Measurements from ENCODE around the gene JOSD1.
"Not testable (repeated sequence)": the region's sequence is repeated elsewhere in the genome, so short reads cannot be mapped to it uniquely, and the experiment has no call there.

The JOSD1 gene

DNA sequence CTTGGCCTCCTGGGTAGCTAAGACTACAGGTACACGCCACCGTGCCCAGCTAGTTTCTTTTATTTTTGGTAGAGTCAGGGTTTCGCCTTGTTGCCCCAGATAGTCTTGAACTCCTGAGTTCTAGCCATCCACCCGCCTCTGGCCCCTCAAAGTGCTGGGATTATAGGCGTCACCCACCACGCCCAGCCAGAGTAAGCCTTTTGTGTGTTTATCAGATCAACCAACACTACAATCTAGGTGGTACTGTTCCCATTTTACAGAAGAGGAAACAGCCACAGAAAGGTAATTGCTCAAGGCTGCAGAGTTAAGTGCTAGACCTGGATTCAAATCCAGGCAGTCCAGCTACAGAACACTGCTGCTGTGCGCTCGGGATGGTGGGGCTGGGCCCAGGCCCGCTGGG is 15.8 kb downstream of the JOSD1 start:
- DNase-seq (ENCODE audit: low spot score) = no peak

DNA sequence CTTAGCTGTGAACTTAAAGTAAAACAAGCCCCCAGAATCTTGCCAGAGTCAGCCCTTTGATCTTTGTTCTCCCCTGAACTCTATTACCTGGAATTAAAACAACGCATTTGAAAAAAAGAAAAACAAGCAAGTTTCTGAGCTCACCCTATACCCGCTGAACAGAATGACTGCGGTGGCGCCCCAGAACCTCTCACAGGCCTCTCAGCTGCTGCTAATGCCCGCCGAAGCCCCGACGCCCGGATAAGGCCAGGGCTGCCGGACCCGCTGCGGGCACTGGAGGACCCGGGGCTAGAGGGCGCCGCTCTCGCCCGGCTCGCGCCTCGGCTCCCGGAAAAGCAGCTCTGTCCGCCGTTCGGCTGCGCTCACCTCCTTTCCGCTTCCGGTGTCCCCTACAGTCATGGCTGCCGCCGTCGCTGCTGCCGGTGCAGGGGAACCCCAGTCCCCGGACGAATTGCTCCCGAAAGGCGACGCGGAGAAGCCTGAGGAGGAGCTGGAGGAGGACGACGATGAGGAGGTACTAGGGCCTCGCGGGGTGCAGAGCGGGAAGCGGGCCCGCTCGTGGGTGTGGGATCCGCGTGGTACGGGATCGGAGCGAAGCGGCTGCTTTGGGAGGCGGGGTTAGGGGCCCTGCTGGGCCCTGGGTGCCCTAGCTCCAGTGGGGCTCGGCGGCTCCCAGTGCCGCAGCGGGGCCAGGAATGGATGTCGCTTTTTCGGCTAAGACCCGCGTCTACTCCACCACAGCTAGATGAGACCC is 19.0 kb downstream of the JOSD1 start, which contains the start of gene TOMM22:
TOMM22 (plus strand) TSS at position 376 of the 754 bp plus-strand sequence; CDS start at position 398, 22 bp downstream.
- peak; percentile 97 for DNase-seq (ENCODE audit: low spot score)

DNA sequence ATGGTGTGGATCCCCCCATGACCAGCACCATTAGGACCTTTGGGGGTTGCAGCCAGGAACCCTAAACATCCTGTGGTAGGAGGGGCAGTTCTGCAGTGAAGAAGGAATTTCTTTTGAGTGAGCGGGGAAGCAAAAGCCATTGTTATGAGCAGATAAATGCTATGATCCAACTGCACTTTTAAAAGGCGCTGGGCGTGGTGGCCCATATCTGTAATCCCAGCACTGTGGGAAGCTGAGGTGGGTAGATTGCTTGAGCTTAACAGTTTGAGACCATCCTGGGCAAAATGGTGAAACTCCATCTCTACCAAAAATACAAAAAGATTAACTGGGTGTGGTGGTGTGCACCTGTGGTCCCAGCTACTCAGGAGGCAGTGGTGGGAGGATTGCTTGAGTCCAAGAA is 24.9 kb downstream of the JOSD1 start:
- no peak for DNase-seq (ENCODE audit: low spot score)

DNA sequence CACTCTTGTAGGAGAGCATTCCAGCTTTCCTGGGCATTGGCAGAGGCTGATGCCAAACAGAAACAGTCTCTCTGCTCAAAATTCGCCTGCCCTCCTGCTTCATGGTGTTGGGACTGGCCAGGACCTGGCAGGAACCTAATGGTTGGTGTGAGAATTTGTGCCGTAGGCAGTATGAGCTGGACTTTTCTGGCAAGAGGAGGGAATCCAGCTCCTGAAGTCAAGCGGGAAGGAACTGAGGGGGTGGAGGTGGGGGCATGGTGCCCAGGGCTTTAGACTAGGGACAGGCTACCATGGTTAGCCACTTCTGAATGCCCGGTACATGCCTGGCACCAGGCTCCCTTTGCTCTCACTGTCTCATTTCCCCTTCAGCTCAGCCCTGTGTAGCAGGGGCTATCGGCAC is 25.9 kb downstream of the JOSD1 start:
- no peak for DNase-seq (ENCODE audit: low spot score)

DNA sequence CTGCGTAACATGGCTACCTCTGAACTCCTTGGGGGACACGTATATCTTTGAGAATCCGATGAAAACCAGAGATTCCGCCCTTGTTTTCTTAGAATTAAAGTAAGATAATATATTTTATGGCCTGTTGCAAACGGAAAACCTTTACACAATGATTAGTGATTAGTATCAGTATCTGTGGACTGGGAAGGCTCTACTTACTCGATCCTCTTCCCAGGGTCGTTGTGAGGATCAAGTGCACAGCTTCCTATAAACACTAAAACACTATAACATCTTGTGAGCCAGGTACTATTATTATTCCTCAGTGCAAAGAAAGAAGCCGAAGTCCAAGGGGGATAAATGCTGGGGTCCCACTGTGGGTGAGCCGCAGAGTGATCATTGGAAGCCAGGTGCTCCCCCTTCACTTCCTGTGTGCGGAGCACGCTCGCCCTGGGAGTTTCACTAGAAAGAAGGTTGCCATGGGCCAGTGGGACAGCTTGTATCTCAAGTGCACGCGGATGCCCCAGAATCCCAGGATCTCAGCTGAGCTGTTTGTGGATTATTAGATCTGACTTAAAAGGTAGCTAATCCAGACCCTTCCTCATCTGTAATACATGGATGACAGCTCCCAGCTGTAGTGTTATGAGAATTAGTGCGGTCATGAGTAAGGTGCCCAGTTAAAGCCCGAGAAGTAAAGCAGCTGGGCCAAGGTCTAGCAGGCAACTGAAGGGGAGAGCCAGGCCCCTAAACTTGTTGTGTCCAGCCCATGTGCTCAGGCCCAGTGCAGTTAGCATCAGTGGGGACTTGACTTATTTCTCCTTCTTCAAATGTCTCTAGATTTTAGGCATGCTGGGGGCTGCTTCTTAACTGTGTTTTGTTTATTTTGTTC is 43.5 kb downstream of the JOSD1 start:
- DNase-seq (ENCODE audit: low spot score) = peak; percentile 26

DNA sequence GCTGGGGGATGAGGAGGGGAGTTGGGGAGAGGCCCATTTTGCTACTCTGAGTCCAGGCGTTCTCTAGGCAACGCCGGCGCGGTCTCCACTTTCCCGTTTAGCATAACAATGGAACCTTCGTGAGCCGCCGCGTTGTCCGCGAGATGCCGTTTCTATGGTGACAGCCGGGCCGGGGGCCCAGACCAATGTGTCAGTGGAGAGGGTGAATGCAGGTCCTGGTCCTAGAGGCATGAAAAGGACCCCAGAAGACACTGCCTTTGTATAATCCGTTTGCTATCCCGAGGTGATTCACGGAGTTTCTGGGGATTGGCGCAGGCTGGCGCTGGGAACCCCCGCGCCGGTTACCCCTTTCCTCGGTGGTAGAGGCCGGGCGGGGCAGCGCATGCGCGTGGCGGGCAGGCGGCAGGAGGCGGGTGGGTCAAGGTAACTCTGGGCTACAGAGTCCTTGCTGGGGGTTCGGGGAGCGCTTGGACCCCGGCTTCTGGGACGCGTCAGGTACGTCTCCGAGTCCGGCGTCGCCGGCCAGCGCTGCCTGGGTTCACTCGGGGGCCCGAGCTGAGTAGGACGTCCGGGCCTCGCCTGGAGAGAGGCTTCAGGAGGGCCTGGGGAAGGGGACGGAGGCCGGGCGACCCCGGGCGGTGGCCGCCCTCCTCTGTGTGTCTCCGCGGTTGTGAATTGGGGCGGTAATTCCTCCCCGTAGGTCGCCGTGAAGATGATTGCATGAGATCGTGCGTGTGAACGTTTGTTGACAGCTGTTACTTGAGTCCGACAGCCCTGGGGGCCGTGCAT is 44.3 kb downstream of the JOSD1 start, which contains the start of the genes CBY1 and FAM227A:
CBY1 (plus strand) TSS at position 383 of the 789 bp plus-strand sequence. CDS start 11,417 bp downstream, outside the sequence.
FAM227A (minus strand) TSS at position 137 of the 789 bp plus-strand sequence. CDS start 6,224 bp downstream, outside the sequence.
- DNase-seq (ENCODE audit: low spot score) = peak; percentile 99

DNA sequence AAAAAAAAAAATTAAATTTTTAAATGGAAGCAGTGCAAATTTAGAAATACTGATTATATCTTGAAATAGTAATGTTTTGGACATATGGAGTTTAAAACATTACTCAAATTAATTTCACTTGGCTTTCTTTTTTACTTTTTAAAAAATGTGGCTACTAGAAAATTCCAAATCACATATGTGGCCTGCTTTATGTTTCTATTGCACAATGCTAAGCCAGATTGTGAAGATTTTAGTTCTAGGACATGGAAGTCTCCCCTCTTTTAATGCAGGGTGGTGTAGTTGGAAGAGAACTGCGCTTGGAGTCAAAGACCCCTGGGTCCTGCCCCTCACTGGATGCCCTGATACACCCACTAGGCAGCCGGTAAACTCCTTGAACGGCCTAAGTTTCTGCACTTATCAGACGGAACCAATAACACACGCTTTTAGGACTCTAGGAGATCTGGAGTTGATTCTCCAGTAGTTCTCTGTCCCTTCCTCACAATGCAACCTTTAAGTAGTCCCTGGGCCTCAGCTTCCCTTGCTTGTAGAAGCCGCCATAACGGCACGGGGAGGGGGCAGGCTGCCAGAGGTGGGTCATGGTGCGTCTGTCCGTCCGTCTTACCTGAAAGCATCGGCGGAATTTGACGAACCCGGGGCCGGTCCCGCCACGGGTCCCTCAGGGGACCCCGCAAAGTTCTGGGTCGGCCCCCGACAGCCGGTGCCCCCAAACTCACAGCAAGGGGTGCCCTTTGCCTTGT is 45.1 kb downstream of the JOSD1 start:
- peak; percentile 17 for DNase-seq (ENCODE audit: low spot score)

DNA sequence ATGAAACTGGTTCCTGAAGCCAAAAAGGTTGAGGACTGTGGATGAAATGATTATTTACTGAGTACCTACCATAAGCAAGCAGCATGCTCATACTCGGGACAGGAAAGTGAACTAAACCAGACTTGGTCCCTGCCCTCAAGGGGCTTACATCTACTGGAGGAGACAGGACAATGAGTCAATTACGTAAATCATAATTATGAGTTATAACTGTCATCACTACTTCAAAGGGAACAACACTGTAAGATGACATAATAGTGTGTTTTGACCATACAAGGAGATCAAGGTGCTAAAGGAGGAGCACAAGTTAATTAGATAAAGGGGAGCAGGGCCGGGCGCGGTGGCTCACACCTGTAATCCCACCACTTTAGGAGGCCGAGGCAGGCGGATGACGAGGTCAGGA is 47.0 kb downstream of the JOSD1 start:
- no peak for DNase-seq (ENCODE audit: low spot score)

DNA sequence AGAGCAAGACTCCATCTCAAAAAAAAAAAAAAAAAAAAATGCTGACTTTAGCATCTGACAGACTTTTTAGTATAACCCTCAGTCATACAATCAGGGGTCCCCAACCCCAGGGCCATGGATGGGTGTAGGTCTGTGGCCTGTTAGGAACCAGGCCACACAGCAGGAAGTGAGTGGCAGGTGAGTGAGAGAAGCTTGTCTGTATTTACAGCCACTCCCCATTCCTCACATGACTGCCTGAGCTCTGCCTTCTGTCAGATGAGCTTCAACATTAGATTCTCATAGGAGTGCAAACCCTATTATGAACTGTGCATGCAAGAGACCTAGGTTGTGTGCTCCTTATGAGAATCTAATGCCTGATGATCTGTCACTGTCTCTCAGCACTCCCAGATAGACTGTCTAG is 47.9 kb downstream of the JOSD1 start:
- no peak for DNase-seq (ENCODE audit: low spot score)

DNA sequence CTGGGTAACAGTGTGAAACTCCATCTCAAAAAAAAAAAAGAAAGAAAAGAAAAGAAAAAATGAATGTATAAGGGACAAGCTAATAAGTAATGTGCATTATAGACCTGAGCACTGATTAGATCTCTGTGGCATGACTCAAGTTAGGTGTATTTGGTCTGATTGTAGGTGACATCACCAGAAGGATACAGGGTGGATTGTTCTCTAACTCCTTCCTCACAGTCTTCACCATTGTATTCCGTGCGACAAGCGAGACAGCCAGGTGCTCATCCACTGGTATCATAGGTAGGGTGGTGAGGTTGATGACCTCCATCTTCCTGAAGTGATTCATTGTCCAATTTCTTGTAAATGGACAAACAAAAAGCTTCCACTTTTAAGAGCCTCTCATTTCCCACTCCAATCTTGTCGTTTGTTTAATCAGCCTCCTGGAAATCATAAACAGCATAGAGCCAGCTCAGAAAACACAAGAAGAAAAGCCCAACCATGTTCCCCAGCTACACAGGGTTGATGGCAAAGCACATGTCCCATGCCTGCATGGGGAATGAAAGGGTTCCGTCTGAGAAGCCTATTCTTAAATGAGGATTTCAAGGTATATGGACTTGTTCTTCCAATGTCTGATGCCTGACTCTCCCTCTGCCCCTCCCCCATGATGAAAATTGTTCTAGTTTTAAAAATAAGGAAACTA is 50.8 kb downstream of the JOSD1 start:
- DNase-seq (ENCODE audit: low spot score) = no peak

DNA sequence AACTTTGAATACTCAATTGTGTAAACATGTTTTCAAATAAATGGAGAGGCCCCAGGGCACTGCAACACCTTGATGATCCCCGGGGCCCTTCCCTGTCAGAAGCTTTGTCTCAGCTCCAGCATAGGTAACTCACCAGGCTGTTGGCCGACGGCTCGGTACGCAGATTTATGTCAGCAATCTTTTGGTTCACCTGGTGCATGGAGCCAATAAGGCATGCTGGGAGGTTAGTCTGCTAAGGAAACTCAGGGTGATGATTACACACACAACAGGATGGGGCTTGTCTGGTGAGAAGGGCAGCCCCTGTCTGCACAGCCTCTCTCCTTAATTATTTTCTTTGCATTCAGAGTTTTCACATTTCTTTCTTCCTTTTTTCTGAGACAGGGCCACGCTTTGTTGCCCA is 55.3 kb downstream of the JOSD1 start:
- no peak for DNase-seq (ENCODE audit: low spot score)

DNA sequence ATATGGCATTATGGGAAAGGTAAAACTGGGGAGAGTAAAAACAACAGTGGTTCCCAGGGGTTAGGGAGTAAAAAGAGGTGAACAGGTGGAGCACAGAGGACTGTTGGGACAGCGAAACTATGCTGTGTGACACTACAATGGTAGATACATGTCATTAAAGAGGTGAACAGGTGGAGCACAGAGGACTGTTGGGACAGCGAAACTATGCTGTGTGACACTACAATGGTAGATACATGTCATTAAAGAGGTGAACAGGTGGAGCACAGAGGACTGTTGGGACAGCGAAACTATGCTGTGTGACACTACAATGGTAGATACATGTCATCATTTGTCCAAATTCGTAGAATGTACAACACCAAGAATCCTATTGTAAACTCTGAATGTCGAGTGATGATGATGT is 56.5 kb downstream of the JOSD1 start:
- DNase-seq (ENCODE audit: low spot score) = not testable (repeated sequence)

DNA sequence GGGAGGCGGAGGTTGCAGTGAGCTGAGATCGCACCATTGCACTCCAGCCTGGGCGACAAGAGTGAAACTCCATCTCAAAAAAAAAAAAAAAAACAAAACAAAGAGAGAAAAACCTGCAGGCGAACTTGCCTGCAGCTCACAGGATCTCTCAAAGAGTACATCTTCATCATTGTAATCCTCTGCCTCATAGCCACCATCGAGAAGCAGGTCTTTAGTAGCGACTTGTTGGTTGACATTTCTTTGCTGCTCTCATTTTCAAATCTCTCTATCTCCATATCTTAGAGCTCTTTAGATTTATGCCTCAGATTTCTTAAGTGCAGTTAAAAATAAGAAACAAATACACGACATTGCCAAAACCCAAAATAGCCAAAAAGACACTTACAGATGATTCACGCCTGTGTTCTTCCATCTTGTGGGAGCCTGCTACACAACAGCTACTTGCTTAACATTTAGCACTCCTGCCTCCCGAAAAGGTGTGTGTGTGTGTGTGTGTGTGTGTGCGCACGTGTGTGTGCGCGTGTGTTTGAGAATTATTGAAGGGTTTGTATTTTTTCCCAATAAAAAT is 59.2 kb downstream of the JOSD1 start:
- no peak for DNase-seq (ENCODE audit: low spot score)

DNA sequence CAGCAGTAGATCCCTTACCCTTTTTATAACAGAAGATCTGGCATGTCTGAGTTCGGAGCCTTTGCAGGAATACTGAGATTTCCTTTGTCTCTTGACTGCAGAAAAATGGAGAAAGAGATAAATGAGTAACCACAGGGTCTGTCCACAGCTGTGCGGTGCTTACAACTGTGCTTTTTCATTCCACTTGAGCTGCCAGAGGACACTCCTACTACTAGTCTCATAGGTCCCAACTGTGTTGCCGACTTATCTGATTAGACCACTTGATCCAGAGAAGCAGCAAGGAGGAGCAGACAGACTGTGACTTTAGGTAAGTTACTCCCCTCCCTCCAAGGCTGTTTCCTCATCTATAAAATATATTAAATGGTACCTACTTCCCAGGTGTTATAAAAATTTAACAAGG is 62.0 kb downstream of the JOSD1 start:
- no peak for DNase-seq (ENCODE audit: low spot score)

DNA sequence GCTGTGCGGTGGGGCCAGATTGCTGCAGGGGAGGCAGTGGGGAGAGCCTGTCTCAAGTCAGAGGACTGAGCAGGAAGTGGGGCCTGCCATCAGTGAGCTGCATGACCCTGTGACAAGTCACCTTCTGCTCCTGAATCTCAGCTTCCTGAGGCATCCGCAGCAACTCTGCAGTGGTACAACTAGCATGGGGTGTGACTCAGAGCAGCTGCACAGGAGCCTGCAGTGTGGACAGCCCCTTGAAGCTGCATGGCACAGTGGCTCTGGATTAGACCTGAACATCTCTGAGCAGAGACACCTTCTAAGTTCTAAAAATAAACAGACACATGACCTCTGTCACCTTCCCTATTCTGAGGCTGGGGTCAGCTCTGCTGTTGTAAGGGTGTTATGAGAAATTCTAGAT is 62.5 kb downstream of the JOSD1 start:
- no peak for DNase-seq (ENCODE audit: low spot score)

All from AG08395 (cell line).